GM12873 (cell line): ENCODE results near the gene RRBP1.

ENCODE experiments used
- CTCF ChIP-seq: IDR thresholded peaks from 2 replicates; pipeline ENCODE4 v1.5.1; 2012; ENCODE audit warnings: low read depth, mild to moderate bottlenecking, moderate library complexity, low read length, control low read depth; ENCODE audit not compliant: insufficient read depth; ENCODE audit errors: missing control alignments

RRBP1 gene

GRCh38 chr20:17598013-17598550 lies 84.0 kb downstream of the RRBP1 start:
- no peak for TF ChIP-seq CTCF

GRCh38 chr20:17595856-17596255 lies 86.2 kb downstream of the RRBP1 start:
- TF ChIP-seq CTCF = no peak

- no peak for TF ChIP-seq CTCF
Observed at GRCh38 chr20:17594443-17594842, 87.6 kb downstream of the RRBP1 start.

- no peak for TF ChIP-seq CTCF
Observed at GRCh38 chr20:17593902-17594301, 88.1 kb downstream of the RRBP1 start.

- TF ChIP-seq CTCF = no peak
Observed at GRCh38 chr20:17590245-17590644, 91.8 kb downstream of the RRBP1 start.

GRCh38 chr20:17589161-17589834 lies 92.7 kb downstream of the RRBP1 start:
- no peak for TF ChIP-seq CTCF

GRCh38 chr20:17587824-17588223 lies 94.2 kb downstream of the RRBP1 start:
- TF ChIP-seq CTCF = no peak
